ENCODE data around the gene SURF6.

- TF ChIP-seq, protein P1, sequence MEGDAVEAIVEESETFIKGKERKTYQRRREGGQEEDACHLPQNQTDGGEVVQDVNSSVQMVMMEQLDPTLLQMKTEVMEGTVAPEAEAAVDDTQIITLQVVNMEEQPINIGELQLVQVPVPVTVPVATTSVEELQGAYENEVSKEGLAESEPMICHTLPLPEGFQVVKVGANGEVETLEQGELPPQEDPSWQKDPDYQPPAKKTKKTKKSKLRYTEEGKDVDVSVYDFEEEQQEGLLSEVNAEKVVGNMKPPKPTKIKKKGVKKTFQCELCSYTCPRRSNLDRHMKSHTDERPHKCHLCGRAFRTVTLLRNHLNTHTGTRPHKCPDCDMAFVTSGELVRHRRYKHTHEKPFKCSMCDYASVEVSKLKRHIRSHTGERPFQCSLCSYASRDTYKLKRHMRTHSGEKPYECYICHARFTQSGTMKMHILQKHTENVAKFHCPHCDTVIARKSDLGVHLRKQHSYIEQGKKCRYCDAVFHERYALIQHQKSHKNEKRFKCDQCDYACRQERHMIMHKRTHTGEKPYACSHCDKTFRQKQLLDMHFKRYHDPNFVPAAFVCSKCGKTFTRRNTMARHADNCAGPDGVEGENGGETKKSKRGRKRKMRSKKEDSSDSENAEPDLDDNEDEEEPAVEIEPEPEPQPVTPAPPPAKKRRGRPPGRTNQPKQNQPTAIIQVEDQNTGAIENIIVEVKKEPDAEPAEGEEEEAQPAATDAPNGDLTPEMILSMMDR (conservative IDR thresholded peaks at IDR 0.05; ENCODE audit: low read length), result no peak
- no peak for TF ChIP-seq EZH2phosphoT487 (IDR thresholded peaks at IDR 0.05; ENCODE audit: borderline replicate concordance, low read depth, low read length)
These were observed 8.1 kb upstream of the SURF6 start for GRCh38 chr9:133344071-133344470.

Data from OCI-LY7 (cell line).